Nephron progenitor cell (in vitro differentiated cells): ENCODE measurements around the gene FOXP1.

Experiments used
- DNase-seq: peaks from one replicate; pipeline ENCODE4 v3.0.0; 2021
- H3K27ac Mint-ChIP-seq: 2 replicates; pipeline ENCODE4 v1.8.0; 2021; ENCODE audit warnings: mild to moderate bottlenecking, moderate library complexity, mixed read lengths
- H3K27me3 Mint-ChIP-seq: 2 replicates; pipeline ENCODE4 v1.8.0; 2021; ENCODE audit warnings: mild to moderate bottlenecking, low read depth, mixed read lengths; ENCODE audit not compliant: poor library complexity
- H3K36me3 Mint-ChIP-seq: 2 replicates; pipeline ENCODE4 v1.8.0; 2021; ENCODE audit warnings: low read depth, mixed read lengths
- H3K4me1 Mint-ChIP-seq: 2 replicates; pipeline ENCODE4 v1.8.0; 2021; ENCODE audit warnings: mixed read lengths
- H3K4me3 Mint-ChIP-seq: 2 replicates; pipeline ENCODE4 v1.8.0; 2021; ENCODE audit warnings: mild to moderate bottlenecking, moderate library complexity, mixed read lengths
- H3K9me3 Mint-ChIP-seq: 2 replicates; pipeline ENCODE4 v1.8.0; 2021; ENCODE audit warnings: mild to moderate bottlenecking, moderate library complexity, mixed read lengths
- TF ChIP-seq, protein P1 (sequence below): fragments of 200-600 bp; sonication (generic); IDR thresholded peaks from 2 replicates; pipeline ENCODE4 v1.5.0; 2021; ENCODE audit warnings: antibody characterized with exemption

Gene FOXP1

DNA sequence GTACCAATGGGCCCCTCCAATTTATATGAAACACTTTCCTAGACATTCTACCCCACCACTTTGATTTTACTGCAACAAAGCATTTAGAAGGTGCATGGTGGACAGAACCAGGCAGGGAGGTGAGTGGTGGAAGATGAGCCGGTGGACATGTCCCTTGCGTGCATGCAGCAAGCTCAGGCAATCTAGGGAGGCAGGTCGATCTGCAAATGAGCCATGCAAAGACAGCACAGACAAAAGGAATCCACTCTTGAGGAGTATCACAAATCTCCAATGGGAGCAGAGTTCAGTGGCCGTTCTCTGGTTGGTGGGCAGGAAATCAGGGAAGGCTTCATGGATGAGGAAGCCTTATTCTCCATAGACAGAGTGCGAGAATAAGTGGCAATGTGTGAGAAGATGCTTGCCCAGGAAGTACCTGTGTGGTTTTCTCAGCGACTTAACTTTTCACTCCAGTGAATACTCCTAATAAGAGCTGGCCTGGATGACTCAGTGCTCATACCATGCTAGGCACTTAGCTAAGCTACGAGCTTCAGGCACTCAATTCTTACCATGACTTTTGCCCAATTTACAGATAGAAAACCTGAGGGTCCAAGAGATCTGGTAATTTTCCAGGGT is 152.5 kb downstream of the FOXP1 start:
- TF ChIP-seq, protein P1, sequence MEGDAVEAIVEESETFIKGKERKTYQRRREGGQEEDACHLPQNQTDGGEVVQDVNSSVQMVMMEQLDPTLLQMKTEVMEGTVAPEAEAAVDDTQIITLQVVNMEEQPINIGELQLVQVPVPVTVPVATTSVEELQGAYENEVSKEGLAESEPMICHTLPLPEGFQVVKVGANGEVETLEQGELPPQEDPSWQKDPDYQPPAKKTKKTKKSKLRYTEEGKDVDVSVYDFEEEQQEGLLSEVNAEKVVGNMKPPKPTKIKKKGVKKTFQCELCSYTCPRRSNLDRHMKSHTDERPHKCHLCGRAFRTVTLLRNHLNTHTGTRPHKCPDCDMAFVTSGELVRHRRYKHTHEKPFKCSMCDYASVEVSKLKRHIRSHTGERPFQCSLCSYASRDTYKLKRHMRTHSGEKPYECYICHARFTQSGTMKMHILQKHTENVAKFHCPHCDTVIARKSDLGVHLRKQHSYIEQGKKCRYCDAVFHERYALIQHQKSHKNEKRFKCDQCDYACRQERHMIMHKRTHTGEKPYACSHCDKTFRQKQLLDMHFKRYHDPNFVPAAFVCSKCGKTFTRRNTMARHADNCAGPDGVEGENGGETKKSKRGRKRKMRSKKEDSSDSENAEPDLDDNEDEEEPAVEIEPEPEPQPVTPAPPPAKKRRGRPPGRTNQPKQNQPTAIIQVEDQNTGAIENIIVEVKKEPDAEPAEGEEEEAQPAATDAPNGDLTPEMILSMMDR, result no peak
- H3K4me3 Mint-ChIP-seq, result no peak overlapping the region
- H3K4me1 Mint-ChIP-seq, result peaks cover 85% of the 10 kb centered on the region
- peaks cover 21% of the 10 kb centered on the region for H3K9me3 Mint-ChIP-seq
- DNase-seq, result no peak
- H3K27ac Mint-ChIP-seq, result no peak overlapping the region
- H3K36me3 Mint-ChIP-seq, result peaks cover 28% of the 10 kb centered on the region
- peaks cover 5% of the 10 kb centered on the region for H3K27me3 Mint-ChIP-seq

- peaks cover 33% of the 10 kb centered on the region for H3K36me3 Mint-ChIP-seq
- no peaks in the 10 kb centered on the region for H3K27me3 Mint-ChIP-seq
- H3K4me1 Mint-ChIP-seq, result peaks cover 88% of the 10 kb centered on the region
- TF ChIP-seq, protein P1, result no peak
- no peak for DNase-seq
- no peak overlapping the region for H3K27ac Mint-ChIP-seq
- peak overlapping the region; percentile 11 for H3K4me3 Mint-ChIP-seq
- H3K9me3 Mint-ChIP-seq, result peaks cover 13% of the 10 kb centered on the region
Measured at GRCh38 chr3:71429597-71429988, 153.9 kb downstream of the FOXP1 start.

DNA sequence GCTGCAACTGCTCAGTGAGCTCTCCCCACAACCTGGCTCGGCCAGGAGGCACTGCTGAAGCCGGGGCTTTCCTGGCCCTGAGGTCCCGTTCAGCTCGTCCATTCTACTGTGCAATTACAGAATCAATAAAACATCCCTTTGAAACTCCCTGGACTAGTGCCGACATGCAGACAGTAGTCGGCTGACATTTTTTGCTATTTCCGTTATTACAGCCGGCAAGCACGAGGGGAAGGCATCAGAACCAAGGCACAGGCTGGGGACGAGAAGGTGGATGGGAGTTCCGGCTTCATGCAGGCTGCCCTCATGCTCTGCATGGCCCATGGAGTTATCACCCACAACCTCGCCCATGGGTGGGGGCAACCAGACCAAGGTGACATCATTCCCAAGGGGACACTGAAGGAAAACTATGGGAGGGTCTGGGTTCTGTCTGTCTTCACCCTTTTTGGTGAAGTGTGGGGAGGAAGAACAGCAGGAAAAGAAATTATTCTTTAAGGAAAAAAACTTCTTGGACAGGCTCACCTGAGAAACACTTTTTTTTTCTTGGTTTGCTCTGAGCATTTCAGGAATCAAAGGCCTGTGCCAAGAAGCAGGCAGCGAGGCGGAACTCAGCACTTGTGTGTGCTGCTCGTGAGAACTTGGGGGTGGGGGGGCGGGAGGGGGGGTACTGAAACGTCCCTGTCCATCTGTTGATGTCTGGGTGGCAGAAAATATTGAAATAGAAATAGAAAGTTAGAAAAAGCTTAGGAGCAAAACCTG is 154.5 kb downstream of the FOXP1 start:
- H3K9me3 Mint-ChIP-seq, result peaks cover 7% of the 10 kb centered on the region
- H3K36me3 Mint-ChIP-seq, result peaks cover 33% of the 10 kb centered on the region
- no peak for DNase-seq
- H3K27ac Mint-ChIP-seq, result peak overlapping the region; percentile 84
- peak overlapping the region; percentile 21 for H3K4me3 Mint-ChIP-seq
- peaks cover 83% of the 10 kb centered on the region for H3K4me1 Mint-ChIP-seq
- TF ChIP-seq, protein P1, result no peak
- no peaks in the 10 kb centered on the region for H3K27me3 Mint-ChIP-seq

GRCh38 chr3:71425491-71426071 is 157.9 kb downstream of the FOXP1 start:
- TF ChIP-seq, protein P1, result no peak
- Mint-ChIP-seq H3K27ac (peak overlapping the region; percentile 27), H3K4me3 (no peak overlapping the region)

GRCh38 chr3:71423151-71423906 is 160.2 kb downstream of the FOXP1 start:
- peaks cover 33% of the 10 kb centered on the region for H3K36me3 Mint-ChIP-seq
- H3K27me3 Mint-ChIP-seq, result no peaks in the 10 kb centered on the region
- H3K27ac Mint-ChIP-seq, result no peak overlapping the region
- peaks cover 5% of the 10 kb centered on the region for H3K9me3 Mint-ChIP-seq
- no peak for DNase-seq
- peaks cover 55% of the 10 kb centered on the region for H3K4me1 Mint-ChIP-seq
- H3K4me3 Mint-ChIP-seq, result peak overlapping the region; percentile 30
- TF ChIP-seq, protein P1, result no peak

More at GRCh38 chr3:71425491-71426071, 157.9 kb downstream of the FOXP1 start:
- H3K9me3 Mint-ChIP-seq, result peaks cover 5% of the 10 kb centered on the region
- no peak for DNase-seq
- H3K27me3 Mint-ChIP-seq, result no peaks in the 10 kb centered on the region
- peaks cover 77% of the 10 kb centered on the region for H3K4me1 Mint-ChIP-seq
- H3K36me3 Mint-ChIP-seq, result peaks cover 33% of the 10 kb centered on the region
